ENCODE measurements around the gene UBL4B. TPM values are rescaled to one million over a fixed set of nuclear protein-coding genes. Genes with fewer than 3 reads are reported as not detected.

Gene UBL4B
- total and polyA plus RNA-seq, 2 experiments from 2014 or later = not detected

DNA sequence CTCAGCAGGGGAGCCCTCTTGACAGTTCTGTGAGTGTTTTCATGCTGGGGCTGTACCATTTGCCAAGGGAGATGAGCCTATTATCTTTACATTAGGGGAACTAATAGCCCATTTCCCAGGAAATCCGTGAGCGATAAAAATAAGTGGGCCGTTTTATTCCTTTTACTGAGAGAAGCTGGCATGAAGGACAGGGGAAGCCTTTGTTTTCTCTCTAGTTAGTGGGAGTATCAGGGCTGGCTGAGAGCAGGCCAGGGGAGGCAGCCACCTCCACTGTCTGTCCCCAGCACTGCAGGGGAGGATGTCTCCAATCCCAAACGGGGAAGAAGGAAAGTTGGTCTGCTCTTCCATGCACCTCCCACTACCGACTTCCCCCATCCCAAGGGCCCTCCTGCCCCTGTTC lies 2.5 kb downstream of the UBL4B start (continued):
- TF ChIP-seq, protein P1, sequence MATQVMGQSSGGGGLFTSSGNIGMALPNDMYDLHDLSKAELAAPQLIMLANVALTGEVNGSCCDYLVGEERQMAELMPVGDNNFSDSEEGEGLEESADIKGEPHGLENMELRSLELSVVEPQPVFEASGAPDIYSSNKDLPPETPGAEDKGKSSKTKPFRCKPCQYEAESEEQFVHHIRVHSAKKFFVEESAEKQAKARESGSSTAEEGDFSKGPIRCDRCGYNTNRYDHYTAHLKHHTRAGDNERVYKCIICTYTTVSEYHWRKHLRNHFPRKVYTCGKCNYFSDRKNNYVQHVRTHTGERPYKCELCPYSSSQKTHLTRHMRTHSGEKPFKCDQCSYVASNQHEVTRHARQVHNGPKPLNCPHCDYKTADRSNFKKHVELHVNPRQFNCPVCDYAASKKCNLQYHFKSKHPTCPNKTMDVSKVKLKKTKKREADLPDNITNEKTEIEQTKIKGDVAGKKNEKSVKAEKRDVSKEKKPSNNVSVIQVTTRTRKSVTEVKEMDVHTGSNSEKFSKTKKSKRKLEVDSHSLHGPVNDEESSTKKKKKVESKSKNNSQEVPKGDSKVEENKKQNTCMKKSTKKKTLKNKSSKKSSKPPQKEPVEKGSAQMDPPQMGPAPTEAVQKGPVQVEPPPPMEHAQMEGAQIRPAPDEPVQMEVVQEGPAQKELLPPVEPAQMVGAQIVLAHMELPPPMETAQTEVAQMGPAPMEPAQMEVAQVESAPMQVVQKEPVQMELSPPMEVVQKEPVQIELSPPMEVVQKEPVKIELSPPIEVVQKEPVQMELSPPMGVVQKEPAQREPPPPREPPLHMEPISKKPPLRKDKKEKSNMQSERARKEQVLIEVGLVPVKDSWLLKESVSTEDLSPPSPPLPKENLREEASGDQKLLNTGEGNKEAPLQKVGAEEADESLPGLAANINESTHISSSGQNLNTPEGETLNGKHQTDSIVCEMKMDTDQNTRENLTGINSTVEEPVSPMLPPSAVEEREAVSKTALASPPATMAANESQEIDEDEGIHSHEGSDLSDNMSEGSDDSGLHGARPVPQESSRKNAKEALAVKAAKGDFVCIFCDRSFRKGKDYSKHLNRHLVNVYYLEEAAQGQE (IDR thresholded peaks at IDR 0.05; ENCODE audit: unreplicated experiment) = no peak
- no peak for TF ChIP-seq POLR2AphosphoS5 (IDR thresholded peaks at IDR 0.05; ENCODE audit: low read depth)

DNA sequence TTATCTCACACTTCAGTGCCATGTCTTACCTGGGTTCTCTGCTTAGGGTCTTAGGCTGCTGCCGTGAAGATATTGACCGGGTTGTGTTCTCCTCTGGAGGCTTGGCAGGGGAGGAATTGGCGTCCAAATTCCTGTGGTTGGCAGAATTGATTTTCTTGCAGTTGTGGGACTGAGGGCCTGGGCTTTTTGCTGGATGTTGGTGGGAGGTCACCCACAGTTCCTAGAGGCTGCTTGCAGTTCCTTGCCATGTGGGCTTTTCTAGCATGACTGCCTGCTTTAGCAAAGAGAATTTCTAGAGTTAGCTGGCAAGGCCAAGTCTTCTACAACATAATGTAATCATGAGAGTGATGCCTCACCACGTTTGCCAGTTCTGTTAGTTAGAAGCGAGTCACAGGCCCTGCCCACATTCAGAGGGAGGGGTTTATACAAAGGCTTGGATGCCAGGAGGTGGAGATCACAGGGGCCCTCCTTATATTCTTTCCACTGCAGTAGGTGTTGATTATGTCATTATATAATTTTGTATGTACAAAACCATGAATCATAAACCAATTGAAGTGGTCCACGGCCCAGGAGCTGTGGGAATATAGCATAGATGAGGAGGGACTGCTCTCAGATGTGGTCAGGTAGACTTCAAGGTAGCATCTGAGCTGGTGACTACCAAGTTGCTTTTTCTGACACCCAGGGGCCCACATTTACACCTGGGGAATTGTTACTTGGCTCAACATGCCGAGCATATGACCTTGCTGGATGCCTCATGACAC lies 6.6 kb downstream of the UBL4B start:
- Histone ChIP-seq H3K27ac (ENCODE audit: low read depth) (no peak overlapping the region), H4K20me1 (replicated peaks; ENCODE audit: insufficient read depth) (no peaks in the 10 kb centered on the region), H3K4me1 (ENCODE audit: insufficient read depth) (no peaks in the 10 kb centered on the region; the same call in 1 of the 2 replicates), H3K36me3 (ENCODE audit: insufficient read depth) (no peaks in the 10 kb centered on the region), H3K4me3 (no peak overlapping the region), H3K79me2 (replicated peaks; ENCODE audit: insufficient read depth) (no peaks in the 10 kb centered on the region), H3K9me2 (ENCODE audit: insufficient read depth) (no peaks in the 10 kb centered on the region), H2AFZ (no peak overlapping the region), H3K4me2 (no peak overlapping the region), H3K27me3 (ENCODE audit: insufficient read depth) (no peaks in the 10 kb centered on the region), H3F3A (replicated peaks; ENCODE audit: low read depth) (no peaks in the 10 kb centered on the region)
- Mint-ChIP-seq H3K9me3 (peaks cover 26% of the 10 kb centered on the region), H3K36me3 (ENCODE audit: low read depth) (peaks cover 8% of the 10 kb centered on the region), H3K27me3 (ENCODE audit: insufficient read depth, low read depth, poor library complexity) (peaks cover 21% of the 10 kb centered on the region), H3K4me3 (no peak overlapping the region), H3K4me1 (no peaks in the 10 kb centered on the region; the same call in 1 of the 3 replicates), H3K27ac (no peak overlapping the region)
- TF ChIP-seq, protein P2, sequence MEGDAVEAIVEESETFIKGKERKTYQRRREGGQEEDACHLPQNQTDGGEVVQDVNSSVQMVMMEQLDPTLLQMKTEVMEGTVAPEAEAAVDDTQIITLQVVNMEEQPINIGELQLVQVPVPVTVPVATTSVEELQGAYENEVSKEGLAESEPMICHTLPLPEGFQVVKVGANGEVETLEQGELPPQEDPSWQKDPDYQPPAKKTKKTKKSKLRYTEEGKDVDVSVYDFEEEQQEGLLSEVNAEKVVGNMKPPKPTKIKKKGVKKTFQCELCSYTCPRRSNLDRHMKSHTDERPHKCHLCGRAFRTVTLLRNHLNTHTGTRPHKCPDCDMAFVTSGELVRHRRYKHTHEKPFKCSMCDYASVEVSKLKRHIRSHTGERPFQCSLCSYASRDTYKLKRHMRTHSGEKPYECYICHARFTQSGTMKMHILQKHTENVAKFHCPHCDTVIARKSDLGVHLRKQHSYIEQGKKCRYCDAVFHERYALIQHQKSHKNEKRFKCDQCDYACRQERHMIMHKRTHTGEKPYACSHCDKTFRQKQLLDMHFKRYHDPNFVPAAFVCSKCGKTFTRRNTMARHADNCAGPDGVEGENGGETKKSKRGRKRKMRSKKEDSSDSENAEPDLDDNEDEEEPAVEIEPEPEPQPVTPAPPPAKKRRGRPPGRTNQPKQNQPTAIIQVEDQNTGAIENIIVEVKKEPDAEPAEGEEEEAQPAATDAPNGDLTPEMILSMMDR (conservative IDR thresholded peaks at IDR 0.05; ENCODE audit: low read depth in 2 of 2) = no peak
- TF ChIP-seq, protein P3, sequence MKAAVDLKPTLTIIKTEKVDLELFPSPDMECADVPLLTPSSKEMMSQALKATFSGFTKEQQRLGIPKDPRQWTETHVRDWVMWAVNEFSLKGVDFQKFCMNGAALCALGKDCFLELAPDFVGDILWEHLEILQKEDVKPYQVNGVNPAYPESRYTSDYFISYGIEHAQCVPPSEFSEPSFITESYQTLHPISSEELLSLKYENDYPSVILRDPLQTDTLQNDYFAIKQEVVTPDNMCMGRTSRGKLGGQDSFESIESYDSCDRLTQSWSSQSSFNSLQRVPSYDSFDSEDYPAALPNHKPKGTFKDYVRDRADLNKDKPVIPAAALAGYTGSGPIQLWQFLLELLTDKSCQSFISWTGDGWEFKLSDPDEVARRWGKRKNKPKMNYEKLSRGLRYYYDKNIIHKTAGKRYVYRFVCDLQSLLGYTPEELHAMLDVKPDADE (IDR thresholded peaks at IDR 0.05) = no peak
- TF ChIP-seq POLR2AphosphoS5 (IDR thresholded peaks at IDR 0.05; ENCODE audit: low read depth) (no peak), EZH2phosphoT487 (IDR thresholded peaks at IDR 0.05; ENCODE audit: unreplicated experiment) (no peak)
- ATAC-seq = no peak
- no peak for DNase-seq (ENCODE audit: low spot score)
